ENCODE results near the gene ANKLE1. TPM values are rescaled to one million over a fixed set of nuclear protein-coding genes. Genes with fewer than 3 reads are reported as not detected.
"Not testable (repeated sequence)": the region's sequence is repeated elsewhere in the genome, so short reads cannot be mapped to it uniquely, and the experiment has no call there.

The ANKLE1 gene
- polyA plus RNA-seq, 4 donors: 0.86 to 2.3 (median 1.3) TPM

GRCh38 chr19:17279436-17279835 lies 2.3 kb upstream of the ANKLE1 start:
- no peak for DNase-seq (ENCODE audit: low read depth in 4 of 4, low spot score in 2 of 4)

DNA sequence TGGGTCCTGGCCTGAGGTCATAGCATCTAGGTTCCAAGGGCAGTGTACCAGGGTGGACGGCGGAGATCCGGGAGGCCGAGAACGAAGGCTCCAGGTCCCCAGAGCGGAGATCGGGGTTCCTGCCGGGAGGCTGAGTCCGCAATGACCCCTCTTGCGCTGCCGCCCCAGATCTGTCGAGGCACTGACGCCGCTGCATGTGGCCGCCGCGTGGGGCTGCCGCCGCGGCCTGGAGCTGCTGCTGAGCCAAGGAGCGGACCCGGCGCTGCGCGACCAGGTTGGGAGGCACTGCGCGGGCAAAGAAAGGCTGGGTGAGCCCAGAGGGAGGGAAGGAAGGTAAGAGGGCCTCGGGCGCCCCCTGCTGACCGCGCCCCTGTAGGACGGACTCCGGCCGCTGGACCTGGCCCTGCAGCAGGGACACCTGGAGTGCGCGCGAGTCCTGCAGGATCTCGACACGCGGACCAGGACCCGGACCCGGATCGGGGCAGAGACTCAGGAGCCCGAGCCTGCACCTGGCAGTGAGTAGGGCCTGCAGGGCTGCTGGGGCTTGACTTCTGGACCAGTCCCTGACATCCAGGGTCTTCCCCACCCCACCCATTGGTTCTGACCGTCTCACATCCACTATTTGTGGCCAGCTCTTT lies 906 bp downstream of the ANKLE1 start:
- peak in 1 of 4 donors; percentile 55 for DNase-seq (ENCODE audit: low read depth in 4 of 4, low spot score in 2 of 4)

DNA sequence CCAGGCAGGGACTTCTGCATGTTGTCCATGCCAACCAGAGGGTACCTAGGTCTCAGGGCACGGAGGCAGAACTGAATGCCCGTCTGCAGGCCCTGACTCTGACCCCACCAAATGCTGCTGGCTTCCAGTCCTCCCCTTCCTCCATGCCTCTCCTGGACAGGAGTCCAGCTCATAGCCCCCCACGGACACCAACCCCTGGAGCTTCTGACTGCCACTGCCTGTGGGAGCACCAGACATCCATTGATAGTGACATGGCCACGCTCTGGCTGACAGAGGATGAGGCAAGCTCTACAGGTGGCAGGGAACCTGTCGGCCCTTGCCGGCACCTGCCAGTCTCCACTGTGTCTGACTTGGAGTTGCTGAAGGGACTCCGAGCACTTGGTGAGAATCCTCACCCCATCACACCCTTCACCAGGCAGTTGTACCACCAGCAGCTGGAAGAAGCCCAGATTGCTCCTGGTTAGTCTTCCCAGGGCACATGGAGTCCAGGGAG lies 1.8 kb downstream of the ANKLE1 start:
- DNase-seq (ENCODE audit: low read depth in 4 of 4, low spot score in 2 of 4): no peak

DNA sequence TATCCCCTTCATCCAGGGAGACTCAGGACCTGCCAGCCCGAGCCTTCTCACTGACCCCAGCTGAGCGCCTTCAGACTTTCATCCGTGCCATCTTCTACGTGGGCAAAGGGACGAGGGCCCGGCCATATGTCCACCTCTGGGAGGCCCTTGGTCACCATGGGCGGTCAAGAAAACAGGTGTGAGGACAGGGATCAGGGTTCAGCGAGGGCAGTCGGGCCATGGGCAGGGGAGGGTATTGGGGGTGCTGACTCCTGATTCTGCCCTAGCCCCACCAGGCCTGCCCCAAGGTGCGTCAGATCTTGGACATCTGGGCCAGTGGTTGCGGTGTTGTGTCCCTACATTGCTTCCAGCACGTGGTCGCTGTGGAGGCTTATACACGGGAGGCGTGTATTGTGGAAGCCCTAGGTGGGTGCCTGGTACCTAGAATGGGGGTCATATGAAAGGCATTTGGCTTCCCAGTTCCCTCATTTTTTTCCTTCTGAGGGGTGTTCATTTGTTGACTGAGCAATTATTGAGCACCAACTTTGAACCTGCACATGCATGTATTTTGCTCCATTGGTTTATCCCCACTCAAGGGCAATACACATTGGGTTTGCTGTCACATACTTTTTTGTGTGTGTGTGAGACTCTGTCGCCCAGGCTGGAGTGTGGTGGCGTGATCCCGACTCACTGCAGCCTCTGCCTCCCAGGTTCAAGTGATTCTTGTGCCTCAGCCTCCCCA lies 3.9 kb downstream of the ANKLE1 start:
- no peak for DNase-seq (ENCODE audit: low read depth in 4 of 4, low spot score in 2 of 4)

GRCh38 chr19:17286263-17286662 lies 4.6 kb downstream of the ANKLE1 start:
- DNase-seq (ENCODE audit: low read depth in 4 of 4, low spot score in 2 of 4): no peak

- no peak for DNase-seq (ENCODE audit: low read depth in 4 of 4, low spot score in 2 of 4)
Measured at GRCh38 chr19:17286752-17287151, 5.1 kb downstream of the ANKLE1 start.

GRCh38 chr19:17289489-17289888 lies 7.8 kb downstream of the ANKLE1 start:
- DNase-seq (ENCODE audit: low read depth in 4 of 4, low spot score in 2 of 4): peak in 1 of 4 donors; percentile 57

DNA sequence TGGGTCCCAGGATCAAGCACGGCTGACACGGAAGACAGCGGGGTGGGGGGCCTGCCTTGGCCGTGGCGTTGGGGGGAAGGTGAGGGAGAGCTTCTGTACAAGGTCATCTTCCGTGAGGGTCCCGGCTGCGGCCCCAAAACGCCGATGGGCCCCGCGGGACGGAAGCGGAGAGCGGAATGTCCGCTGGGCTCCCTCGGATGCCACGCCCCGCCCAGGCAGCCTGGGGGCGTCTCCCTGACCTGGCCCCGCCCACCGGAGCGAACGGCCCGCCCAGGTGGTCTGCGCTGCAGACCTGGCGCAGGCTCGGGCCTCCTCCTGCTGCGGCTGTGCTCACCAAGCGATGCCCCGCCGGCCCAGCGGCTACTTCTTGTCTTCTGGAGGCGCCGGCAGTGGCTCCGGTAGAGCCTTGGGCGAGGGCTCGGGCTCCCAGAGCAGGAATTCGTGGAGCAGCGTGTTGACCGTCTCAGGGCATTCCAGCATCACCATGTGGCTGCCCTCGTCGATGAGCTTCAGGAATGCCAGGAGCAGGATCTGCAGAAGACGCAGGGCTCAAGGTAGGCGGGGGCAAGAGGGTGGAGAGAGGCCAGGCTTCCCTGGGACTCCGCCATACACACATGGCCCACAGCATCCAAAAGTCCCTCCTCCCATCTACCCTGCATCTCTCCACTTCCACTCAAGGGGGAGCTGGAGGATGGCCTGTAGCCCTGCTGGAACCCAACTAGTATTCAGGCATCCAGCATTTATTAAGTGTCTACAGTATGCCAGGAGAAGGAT lies 10.8 kb downstream of the ANKLE1 start:
- peak in 1 of 4 donors; percentile 58 for DNase-seq (ENCODE audit: low read depth in 4 of 4, low spot score in 2 of 4)

DNA sequence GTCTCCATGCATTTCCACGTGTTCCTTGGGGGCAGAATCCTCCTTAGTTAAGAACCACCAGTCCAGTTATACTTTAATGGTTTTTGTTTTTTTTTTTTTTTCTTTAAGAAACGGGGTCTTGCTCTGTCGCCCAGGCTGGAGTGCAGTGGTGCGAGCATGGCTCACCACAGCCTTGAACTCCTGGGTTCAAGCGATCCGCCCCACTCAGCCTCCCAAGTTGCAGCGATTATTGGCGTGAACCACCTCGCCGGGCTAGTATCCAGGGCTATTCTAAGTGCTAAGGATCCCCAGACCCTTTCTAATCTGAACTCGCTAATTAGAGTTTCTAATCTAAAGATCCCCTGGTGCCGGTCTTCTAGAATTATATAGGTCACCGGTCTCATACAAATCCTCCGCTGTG lies 11.9 kb downstream of the ANKLE1 start:
- no peak for DNase-seq (ENCODE audit: low read depth in 4 of 4, low spot score in 2 of 4)

DNA sequence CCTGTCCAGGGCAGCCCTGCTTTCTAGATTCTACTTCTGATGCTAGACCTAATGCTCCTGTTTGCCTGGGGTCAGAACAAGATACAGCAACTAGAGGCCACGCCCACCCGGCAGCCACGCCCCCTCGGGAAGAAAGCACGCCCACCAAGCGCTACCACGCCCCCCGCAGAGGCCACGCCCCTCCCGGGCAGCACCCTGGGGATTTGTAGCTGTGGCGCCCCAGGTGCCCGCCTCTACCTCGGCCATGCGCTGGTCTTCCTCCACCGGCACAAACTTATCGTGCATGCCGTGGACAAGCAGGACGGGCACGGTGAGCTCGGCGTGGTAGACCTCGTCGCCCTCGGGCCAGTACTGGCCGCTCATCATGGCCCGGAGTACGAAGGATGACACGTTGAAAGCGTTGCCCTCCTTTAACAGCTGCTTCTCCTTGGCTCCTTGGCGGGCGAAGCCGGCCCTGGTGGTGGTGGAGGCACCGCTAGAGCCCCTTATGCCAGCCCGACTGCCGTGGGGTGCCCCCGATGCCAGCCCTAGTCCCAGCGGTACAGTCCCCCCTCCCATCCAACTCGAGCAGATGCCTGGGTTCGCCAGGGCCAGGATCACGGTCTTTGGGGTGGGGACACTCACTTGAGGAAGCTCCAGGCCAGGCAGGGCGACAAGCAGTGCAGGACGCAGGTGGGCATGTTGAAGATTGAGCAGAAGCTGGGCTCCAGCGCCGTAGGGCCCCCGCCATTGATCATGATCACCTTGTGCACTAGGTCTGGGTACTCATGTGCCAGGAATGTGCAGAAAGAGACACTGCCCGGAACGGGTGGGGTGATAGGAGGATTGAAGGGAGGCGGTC lies 12.6 kb downstream of the ANKLE1 start:
- no peak for DNase-seq (ENCODE audit: low read depth in 4 of 4, low spot score in 2 of 4)

DNA sequence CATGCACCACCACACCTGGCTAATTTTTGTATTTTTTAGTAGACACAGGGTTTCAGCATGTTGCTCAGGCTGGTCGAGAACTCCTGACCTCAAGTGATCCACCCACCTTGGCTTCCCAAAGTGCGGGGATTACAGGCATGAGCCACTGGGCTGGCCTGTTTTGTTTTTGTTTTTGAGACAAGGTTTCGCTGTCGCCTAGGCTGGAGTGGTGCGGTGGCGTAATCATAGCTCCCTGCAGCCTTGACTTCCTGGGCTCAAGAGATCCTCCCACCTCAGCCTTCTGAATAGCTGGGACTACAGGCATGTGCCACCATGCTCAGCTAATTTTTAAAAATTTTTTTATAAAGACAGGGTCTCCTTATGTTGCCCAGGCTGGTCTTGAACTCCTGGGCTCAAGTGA lies 13.8 kb downstream of the ANKLE1 start:
- DNase-seq (ENCODE audit: low read depth in 4 of 4, low spot score in 2 of 4): not testable (repeated sequence)

DNA sequence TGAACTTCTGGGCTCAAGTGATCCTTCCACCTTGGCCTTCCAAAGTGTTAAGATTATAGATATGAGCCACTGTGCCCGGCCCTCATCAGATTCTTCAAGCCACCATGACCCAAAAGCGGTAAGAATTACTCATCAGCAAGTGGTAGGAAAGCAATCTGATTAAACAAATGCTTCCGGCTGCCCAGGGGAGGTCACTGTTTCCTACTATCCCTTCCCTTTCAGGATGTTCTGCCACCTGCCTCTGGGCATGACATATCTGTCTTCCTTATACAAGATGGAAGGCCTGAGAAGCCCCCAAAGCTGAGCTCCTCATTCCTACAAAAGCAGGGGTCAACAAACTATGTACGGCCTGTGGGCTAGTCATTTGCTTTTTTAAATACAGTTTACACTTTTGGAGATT lies 14.6 kb downstream of the ANKLE1 start:
- no peak for DNase-seq (ENCODE audit: low read depth in 4 of 4, low spot score in 2 of 4)

DNA sequence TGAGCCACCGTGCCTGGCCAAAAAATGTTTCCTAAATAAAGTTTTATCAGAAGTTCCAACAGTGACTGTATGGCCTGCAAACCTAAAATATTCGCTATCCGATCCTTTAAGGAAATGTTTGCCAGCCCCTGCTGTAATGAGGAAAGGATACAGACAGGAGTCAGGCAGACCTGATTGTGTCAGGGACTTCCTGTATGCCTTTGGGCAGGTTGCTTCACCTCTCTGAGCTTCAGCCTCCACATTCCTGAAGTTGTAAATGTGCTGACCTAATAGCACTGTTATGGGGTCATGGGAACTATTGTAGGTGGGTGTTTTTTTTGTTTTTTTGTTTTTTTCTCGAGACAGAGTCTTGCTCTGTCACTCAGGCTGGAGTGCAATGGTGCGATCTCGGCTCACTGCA lies 15.3 kb downstream of the ANKLE1 start:
- DNase-seq (ENCODE audit: low read depth in 4 of 4, low spot score in 2 of 4): no peak

DNA sequence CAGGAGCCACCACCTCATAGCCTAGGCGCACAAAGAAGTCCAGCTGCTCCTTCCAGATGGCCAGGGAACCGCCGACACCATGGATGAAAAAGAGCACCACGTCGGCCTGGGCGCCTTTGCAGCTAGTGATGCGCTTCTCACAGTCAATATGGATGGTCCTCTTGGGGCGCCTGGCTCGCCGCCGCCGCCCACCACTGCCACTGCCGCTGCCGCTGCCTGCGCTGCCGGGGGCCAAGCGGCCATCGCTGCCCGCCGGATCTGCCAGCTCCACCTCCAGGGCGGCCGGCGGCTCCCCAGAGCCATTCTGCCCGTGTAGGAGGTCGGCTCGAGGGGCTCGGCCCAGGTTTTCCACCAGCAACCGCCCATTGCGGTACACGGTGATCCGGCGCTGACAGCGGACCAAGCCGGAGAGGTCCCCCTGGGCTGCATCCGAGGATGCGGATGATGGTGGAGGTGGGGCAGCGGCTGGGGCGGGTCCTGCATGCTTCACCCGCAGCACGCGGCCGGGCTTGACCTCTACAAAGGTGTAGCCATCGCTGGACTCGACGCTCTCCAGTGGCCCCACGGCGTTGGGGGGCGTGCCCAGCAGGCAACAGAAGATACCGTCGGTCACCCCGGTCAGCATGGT lies 19.4 kb downstream of the ANKLE1 start:
- DNase-seq (ENCODE audit: low read depth in 4 of 4, low spot score in 2 of 4): no peak

GRCh38 chr19:17302391-17303166 lies 20.9 kb downstream of the ANKLE1 start:
- DNase-seq (ENCODE audit: low read depth in 4 of 4, low spot score in 2 of 4): no peak

GRCh38 chr19:17303167-17303939 lies 21.7 kb downstream of the ANKLE1 start, which contains the start of gene ABHD8:
TSS of gene ABHD8 (minus strand) at chr19:17303425. CDS start at chr19:17301616, 1,809 bp downstream.
- peak; percentile 62 to 92 (median 84) for DNase-seq (ENCODE audit: low read depth in 4 of 4, low spot score in 2 of 4)

DNA sequence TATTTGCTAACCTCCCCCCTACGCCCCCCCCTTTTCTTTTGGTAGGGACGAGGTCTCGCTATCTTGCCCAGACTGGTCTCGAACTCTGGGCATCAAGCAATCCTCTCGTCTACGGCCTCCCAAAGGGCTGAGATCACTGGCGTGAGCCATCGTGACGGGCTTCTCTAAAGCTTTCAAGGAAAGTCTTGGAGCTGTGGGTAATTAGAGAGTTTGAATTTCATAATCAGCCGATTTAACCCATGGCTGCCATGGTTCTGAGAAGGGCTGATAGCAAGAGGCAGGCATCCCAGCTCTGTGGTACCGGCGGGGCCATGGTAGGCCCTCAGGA lies 22.2 kb downstream of the ANKLE1 start:
- no peak for DNase-seq (ENCODE audit: low read depth in 4 of 4, low spot score in 2 of 4)

GRCh38 chr19:17304386-17305215 lies 22.9 kb downstream of the ANKLE1 start:
- no peak for DNase-seq (ENCODE audit: low read depth in 4 of 4, low spot score in 2 of 4)
